ENCODE measurements around the gene ELFN2.

DNA sequence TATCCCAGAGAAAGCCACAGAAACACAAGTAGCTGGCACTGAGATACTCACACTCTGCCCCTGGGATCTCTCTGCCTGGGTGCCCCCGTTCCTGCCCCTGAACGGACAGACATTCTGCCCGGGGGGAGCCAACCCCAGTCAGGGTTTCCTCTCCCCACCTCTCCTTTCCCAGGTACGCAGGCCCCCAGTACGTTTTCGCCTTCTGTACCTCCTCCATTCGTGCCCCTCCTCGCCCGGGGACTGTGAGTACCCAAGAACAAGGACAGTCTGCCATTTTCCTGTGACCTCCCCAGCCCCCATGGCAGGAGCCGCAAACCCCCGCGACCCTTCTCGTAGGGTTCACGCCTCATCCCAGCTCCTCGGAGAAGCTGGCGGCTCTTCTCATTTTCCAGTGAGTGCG is 29.1 kb upstream of the ELFN2 start:
- TF ChIP-seq ZBTB21 (tag by site-specific recombination; IDR thresholded peaks at IDR 0.05) (no peak), CTCF (tag by site-specific recombination; IDR thresholded peaks at IDR 0.05) (no peak), SP2 (tag by site-specific recombination; IDR thresholded peaks at IDR 0.05) (no peak), ZNF121 (tag by site-specific recombination; IDR thresholded peaks at IDR 0.05) (no peak), YY1 (tag by site-specific recombination; IDR thresholded peaks at IDR 0.05) (no peak)
- TF ChIP-seq, protein P1, sequence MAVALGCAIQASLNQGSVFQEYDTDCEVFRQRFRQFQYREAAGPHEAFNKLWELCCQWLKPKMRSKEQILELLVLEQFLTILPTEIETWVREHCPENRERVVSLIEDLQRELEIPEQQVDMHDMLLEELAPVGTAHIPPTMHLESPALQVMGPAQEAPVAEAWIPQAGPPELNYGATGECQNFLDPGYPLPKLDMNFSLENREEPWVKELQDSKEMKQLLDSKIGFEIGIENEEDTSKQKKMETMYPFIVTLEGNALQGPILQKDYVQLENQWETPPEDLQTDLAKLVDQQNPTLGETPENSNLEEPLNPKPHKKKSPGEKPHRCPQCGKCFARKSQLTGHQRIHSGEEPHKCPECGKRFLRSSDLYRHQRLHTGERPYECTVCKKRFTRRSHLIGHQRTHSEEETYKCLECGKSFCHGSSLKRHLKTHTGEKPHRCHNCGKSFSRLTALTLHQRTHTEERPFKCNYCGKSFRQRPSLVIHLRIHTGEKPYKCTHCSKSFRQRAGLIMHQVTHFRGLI (tag by site-specific recombination; IDR thresholded peaks at IDR 0.05): no peak
- TF ChIP-seq, protein P2, sequence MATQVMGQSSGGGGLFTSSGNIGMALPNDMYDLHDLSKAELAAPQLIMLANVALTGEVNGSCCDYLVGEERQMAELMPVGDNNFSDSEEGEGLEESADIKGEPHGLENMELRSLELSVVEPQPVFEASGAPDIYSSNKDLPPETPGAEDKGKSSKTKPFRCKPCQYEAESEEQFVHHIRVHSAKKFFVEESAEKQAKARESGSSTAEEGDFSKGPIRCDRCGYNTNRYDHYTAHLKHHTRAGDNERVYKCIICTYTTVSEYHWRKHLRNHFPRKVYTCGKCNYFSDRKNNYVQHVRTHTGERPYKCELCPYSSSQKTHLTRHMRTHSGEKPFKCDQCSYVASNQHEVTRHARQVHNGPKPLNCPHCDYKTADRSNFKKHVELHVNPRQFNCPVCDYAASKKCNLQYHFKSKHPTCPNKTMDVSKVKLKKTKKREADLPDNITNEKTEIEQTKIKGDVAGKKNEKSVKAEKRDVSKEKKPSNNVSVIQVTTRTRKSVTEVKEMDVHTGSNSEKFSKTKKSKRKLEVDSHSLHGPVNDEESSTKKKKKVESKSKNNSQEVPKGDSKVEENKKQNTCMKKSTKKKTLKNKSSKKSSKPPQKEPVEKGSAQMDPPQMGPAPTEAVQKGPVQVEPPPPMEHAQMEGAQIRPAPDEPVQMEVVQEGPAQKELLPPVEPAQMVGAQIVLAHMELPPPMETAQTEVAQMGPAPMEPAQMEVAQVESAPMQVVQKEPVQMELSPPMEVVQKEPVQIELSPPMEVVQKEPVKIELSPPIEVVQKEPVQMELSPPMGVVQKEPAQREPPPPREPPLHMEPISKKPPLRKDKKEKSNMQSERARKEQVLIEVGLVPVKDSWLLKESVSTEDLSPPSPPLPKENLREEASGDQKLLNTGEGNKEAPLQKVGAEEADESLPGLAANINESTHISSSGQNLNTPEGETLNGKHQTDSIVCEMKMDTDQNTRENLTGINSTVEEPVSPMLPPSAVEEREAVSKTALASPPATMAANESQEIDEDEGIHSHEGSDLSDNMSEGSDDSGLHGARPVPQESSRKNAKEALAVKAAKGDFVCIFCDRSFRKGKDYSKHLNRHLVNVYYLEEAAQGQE (tag by site-specific recombination; IDR thresholded peaks at IDR 0.05): no peak
